LHCN-M2 (cell line): ENCODE data around the gene ZNF28. TPM values are rescaled to one million over a fixed set of nuclear protein-coding genes. Genes with fewer than 3 reads are reported as not detected.
"Not testable (repeated sequence)": the region's sequence is repeated elsewhere in the genome, so short reads cannot be mapped to it uniquely, and the experiment has no call there.

Source experiments
- DNase-seq: peaks from one replicate; pipeline ENCODE4 v3.0.0-alpha.2; 2012; ENCODE audit warnings: low read depth
- total RNA-seq: library from RNA; depleted of rRNA; stranded (reverse); fragments of >200 nt; gene quantifications from 2 replicates; pipeline ENCODE4 v1.2.3, GENCODE V29; 2014; rRNA removed

Gene ZNF28
- total RNA-seq, 1 experiment from 2014 or later, result 18.5 TPM

- no peak for DNase-seq
Measured at GRCh38 chr19:52778811-52779210, 42.6 kb downstream of the ZNF28 start.

GRCh38 chr19:52756447-52756846 lies 65.0 kb downstream of the ZNF28 start:
- DNase-seq, result not testable (repeated sequence)

- no peak for DNase-seq
Measured at GRCh38 chr19:52749780-52750179, 71.7 kb downstream of the ZNF28 start.

GRCh38 chr19:52748336-52748950 lies 73.0 kb downstream of the ZNF28 start:
- DNase-seq, result peak; percentile 54

Other genes with a start within 250 kb of the ZNF28 start
- 46.2 and 59.2 TPM in 2 replicates for gene ZNF83, start 183.3 kb downstream of the ZNF28 start, total RNA-seq
- gene ZNF611, start 86.6 kb downstream of the ZNF28 start, total RNA-seq, result 10.8 and 11.5 TPM in 2 replicates
- 3.5 and 4.5 TPM in 2 replicates for gene ZNF600, start 34.8 kb downstream of the ZNF28 start, total RNA-seq
- 24.2 and 25.8 TPM in 2 replicates for gene ZNF468, start 36.0 kb upstream of the ZNF28 start, total RNA-seq
- 1.8 and 5.1 TPM in 2 replicates for gene ZNF320, start 76.0 kb upstream of the ZNF28 start, total RNA-seq
- gene ZNF888, start 101.8 kb upstream of the ZNF28 start, total RNA-seq, result 0.83 and 0.92 TPM in 2 replicates
- gene ZNF816, start 141.2 kb upstream of the ZNF28 start, total RNA-seq, result 9.9 and 11.2 TPM in 2 replicates
- not detected in 2 replicates for gene ERVV-1, start 192.3 kb upstream of the ZNF28 start, total RNA-seq
- gene ERVV-2, start 223.1 kb upstream of the ZNF28 start, total RNA-seq, result not detected in 2 replicates